ENCODE data around the gene IGF1R.

- TF ChIP-seq CTCF (IDR thresholded peaks at IDR 0.05): no peak
- peak; percentile 64 for TF ChIP-seq ZNF423 (CRISPR knock-in tag; IDR thresholded peaks at IDR 0.05)
- no peak for TF ChIP-seq ATF3 (CRISPR knock-in tag; conservative IDR thresholded peaks at IDR 0.05)
- TF ChIP-seq ZNF263 (CRISPR knock-in tag; IDR thresholded peaks at IDR 0.05; ENCODE audit: low read depth): no peak
- TF ChIP-seq TCF7 (CRISPR knock-in tag; IDR thresholded peaks at IDR 0.05; ENCODE audit: low read depth): no peak
- no peak for TF ChIP-seq EMX1 (CRISPR knock-in tag; IDR thresholded peaks at IDR 0.05)
- TF ChIP-seq JUN (CRISPR knock-in tag; IDR thresholded peaks at IDR 0.05): no peak
- no peak for TF ChIP-seq ZNF232 (CRISPR knock-in tag; IDR thresholded peaks at IDR 0.05)
- TF ChIP-seq NFE2L1 (CRISPR knock-in tag; IDR thresholded peaks at IDR 0.05): no peak
- TF ChIP-seq RELA (CRISPR knock-in tag; IDR thresholded peaks at IDR 0.05; ENCODE audit: borderline replicate concordance): no peak
- no peak for TF ChIP-seq AFF4 (CRISPR knock-in tag; IDR thresholded peaks at IDR 0.05; ENCODE audit: borderline replicate concordance)
- TF ChIP-seq RORB (CRISPR knock-in tag; IDR thresholded peaks at IDR 0.05): no peak
Measured at GRCh38 chr15:98727115-98728040, 79.0 kb downstream of the IGF1R start.

All from WTC11 (cell line).